Bone marrow (tissue), 2 donors: ENCODE data around the gene TSPYL4.

Experiments used
- DNase-seq, 2 donors: peaks; one replicate each; lab custom pipeline; 2025; lab: John Stamatoyannopoulos, UW

Gene TSPYL4

DNA sequence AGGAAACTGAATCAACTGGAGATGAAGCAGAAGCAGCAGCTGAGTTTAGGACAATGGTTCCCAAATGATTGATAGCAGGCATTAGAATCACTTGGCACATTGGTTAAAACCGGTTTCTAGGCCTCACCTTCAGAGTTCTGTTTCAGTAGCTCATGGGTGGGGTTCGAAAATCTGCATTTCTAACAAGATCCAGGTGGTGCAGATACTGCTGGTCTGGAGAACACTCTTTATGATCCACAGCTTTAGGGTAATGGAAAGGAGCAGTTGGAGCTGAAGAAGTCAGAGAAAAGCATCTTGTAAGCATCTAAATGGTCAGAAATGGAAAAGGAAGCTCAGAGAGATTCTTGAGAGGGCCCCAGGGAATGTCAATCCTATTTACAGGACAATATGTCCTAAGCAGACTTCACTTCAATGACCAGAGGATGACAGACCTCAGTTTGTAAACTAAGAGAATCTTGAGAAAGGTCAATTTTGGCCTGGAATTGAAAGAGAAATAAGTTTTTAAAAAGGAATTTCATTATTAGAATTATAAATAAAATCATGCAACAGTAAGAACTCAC is 17.4 kb upstream of the TSPYL4 start:
- DNase-seq = no peak

DNA sequence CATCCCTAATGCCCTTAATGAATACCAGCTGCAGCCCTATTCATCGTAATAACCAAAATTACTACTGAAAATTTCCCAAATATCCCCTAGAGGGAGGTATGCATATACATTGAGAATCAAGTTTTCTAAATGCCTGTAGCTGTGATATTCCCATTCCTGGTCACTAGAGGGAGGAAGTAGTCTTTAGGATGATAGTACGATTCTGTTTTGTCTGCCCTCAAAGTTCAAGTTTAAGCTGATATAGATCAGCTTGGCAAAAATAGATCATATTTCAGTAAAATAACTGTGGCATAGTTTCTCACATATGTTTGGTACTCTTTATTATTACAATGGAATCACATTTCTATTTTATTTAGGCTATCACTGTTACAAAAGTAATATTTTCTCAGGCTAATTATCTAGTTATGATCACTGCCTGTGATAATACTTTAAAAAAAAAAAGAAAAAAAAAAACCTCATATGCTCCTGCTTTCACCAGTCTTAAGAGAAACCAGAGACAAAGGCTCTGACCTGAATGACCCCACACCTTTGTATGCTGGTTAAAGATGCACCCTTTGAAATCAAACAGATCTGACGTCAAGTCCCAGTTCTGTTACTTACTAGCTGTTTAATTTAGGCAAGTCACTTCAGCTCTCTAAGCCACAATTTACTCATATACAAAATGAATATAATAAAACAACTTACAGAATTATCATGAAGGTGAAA is 14.9 kb upstream of the TSPYL4 start:
- DNase-seq = peak in 1 of 2 donors; percentile 81

DNA sequence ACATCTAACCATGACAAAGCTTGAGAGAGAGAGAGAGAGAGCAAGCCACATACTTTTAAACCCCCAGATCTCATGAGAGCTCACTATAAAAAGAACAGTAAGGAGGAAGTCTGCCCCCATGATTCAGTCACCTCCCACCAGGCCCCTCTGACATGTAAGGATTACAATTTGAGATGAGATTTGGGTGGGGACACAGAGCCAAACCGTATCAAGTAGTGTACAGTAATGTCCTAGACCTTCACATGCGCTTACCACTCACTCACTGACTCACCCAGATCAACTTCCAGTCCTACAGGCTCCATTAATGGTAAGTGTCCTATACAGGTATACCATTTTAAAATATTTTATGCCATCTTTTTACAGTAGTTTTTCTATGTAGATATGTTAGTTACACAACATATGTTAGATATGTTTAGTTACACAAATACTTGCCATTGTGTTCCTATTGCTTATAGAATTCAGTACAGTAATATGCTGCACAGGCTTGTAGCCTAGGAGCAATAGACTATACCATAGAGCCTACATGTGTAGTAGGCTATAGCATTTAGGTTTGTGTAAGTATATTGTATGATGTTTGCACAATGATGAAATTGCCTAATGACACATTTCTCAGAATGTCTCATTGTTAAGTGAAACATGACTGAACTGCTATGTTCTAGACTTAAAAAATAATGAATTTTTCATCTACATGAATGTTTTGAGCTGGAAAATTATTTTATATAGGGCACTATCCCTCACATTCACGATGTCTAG is 14.1 kb upstream of the TSPYL4 start:
- no peak for DNase-seq

DNA sequence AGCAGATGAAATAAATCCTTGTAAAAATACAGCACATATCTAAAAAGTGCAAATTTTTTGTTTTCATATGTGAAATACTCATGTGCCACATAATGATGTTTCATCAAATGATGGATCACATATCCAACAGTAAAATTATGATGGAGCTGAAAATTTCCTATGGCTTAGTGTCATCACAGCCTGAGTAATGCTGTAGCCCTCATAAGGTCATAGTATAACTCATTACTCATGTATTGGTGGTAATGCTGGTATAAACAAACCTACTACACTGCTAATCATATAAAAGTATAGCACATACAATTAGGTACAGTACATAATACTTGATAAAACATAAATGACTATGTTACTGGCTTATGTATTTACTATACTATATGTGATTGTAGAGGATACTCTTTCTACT is 12.9 kb upstream of the TSPYL4 start:
- no peak for DNase-seq

DNA sequence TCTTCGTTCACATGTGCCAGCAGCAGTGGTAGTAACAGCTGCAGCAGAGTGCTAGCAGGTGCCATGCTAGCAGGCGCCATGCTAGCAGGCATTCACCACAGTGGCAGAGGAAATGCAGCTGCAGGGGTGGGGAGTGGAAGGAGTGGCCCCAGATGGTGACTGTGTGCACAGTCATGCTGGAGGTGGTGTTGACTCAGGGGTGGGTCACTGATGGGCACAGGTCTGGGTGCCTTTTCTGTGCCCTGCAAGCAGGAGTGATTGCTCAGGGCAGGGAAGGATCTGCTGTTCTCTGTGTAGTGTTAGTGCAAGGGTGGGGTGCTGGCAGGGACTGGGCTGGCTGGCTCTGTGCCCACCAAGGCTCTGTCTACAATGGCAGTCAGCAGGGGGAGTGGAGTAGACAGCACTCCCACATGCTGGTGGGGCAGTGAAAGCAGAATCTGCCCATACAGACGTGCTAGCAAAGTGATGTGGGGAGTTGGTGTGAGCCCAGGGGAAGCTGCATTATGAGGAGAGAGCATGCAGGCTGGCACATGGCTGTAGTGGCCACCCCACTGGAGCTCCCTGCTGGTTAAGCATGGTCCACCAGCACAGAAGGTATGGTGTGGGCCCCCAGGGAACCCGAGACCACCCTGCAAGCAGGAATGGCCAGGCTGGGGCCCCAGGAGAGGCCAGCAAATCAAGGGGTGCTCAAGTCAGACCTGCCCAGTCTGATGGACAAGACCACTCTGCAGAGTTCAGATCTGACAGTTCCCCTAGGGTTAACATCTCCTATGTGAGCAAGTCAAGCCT is 11.4 kb upstream of the TSPYL4 start:
- no peak for DNase-seq

DNA sequence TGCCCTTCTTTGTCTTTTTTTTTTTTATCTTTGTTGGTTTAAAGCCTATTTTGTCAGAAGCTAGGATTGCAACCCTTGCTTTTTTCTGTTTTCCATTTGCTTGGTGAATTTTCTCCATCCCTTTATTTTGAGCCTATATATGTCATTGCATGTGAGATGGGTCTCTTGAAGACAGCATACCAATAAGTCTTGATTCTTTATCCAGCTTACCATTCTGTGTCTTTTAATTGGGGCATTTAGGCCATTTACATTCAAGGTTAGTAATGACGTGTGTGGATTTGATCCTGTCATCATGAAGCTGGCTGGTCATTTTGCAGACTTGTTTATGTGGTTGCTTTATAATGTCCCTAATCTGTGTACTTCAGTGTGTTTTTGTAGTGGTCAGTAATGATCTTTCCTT is 9.5 kb upstream of the TSPYL4 start:
- DNase-seq = no peak

DNA sequence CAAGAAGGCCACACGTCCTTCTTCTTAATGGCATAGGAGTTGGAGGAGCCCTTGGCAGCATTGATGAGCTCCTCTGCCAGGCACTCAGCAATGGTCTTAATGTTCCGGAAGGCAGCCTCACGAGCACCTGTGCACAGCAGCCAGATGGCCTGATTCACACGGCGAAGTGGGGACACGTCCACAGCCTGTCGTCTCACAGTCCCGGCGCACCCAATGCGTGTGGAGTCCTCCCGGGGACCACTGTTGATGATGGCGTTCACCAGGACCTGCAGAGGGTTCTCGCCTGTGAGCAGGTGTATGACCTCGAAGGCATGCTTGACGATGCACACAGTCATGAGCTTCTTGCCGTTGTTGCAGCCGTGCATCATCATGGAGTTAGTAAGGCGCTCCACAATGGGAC is 4.6 kb upstream of the TSPYL4 start:
- no peak for DNase-seq

DNA sequence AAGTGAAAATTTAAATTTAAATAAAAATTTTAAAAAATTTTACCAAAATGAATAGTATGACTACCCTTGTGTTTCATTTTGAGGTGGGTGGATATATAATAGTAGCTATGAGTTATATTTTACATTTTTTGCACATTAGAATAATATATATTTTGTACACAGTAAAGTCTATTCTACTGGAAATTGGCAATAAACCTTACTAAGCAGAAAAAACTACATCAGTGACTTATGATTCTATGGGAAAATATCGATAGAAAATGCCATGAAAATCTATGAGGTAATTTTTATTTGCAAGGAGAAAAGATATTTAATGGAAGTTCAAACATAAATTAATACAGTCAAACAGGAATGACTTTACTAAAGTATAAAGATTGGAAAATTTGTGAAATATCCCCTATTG is 2.8 kb upstream of the TSPYL4 start:
- no peak for DNase-seq

DNA sequence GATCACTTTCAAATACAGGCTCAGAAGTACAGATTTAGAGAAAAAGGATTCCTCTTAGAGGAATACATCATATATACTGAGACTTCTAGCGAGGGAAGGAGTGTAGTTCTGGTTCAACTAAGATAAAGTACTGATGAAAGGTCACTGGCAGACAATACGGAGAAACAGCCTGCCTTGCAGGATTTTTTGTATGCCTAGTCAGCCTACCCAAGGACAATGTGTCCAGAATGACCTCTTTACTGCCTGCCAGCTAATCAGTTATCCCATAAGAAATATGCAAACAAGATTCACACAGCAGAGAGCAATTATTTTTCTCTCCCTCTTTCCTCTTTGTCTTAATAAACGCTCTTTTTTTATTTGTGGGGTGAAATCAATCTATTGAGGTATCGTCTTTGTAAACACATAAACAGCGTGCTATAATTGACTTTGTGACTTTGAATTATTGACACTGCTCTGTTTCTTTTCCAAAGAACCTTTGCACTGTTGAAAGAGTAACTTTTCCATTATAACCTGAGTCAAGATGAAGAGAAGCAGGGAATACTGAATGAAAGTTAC is 1.4 kb upstream of the TSPYL4 start:
- DNase-seq = no peak

DNA sequence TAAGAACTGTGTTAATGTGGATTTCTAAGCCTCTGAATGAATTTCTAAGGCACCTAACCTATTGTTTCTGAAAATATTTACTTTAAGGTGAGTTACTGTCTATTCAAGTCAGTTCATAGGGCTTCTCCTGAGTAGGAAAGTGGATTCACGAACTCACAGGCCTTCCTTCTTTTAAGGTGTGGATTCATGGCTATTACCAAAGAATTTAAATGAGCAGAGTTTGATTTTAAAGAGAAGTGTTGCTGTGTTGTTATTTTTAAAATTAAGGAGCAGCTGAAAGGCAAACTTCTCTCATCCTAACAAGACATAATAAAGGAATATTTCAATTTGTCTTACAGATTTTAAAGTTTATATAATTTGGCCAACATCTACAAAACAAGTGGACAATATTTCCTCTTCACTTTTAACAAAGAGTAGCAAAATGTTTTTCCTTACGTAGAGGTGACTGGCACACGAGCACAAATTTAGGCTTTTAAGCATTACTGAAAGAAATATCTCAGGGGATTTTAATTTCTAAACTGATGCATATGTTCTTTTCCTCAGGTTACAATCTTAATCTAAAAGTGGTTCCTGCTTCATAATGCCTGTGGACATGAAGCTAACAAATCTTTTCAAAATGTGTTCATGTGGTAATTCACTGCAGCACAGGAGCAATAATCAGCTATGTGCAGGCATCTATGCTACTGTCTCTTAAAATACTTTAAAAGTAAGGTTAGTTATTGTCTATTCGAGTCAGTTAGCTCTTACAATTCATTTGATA is 602 bp upstream of the TSPYL4 start:
- no peak for DNase-seq

DNA sequence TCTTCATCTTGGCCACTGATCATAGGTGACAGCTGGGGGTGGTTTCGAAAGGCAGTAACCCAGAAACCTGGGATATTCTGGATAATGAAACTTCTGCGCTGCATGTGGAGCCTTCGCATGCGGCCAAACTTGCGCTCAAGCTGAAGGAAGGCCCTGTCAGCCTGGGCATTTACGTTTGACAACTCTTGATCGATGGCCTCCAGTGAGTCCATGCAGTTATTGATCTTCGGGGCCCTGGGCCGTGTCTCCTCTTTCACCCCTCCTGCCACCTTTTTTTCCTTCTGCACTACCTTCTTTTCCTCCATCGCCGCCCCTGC is 729 bp downstream of the TSPYL4 start:
- DNase-seq = no peak

DNA sequence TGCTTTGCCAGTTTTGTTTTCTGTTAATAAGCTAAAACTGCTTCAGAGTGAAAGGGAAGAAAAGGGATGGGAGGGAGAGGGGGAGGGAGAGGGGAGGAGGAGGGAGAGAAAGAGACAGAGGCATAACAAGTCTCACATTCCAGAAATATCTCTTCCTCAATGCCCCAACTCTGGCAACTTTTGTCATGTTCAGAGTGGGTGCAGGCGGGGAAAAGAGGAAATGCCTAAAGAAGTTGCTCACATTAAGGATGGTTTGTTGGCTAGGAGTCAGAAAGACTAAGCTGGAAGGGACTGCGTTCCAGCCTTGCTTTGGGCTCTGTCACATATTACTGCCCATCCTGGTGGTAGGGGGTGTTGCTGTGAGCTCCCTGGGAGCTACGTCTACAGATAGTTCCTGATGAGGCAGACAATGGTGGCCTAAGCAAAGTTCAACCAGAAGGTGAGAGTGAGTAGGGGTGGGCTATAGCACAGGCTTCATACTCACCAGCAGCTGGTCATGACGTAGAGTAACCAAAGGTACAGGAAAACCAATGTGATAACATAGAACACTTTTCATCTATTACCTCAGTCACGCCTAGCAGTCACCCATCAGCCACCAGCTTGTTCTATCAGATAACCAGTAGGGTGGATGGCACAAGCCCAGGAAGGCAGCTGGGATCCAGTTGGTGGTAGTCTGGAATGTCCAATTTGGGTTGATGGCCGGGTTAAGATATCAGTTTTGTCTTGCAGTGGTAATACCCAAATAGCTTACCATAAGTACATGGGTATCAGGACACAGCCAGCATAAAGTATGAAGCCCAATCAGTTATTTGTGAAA is 2.1 kb downstream of the TSPYL4 start:
- no peak for DNase-seq

DNA sequence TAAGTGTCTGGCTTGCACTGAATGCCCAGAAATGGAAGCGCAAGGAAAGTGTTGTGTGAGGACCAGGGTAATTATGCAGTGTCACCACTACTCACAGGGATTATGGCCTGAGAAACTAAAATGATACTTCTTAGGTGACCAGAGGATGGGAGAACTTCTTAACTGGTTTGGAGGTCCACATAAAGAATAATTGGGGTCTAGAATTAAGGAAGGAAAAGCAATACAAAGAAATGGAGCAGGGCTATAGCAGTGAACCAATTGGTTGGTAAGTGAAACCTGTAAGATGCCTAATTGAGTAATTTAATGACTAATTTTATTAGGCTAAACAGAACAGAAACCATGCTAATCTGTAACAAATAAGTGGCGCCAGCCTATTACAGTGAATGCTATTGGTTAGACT is 5.3 kb downstream of the TSPYL4 start:
- DNase-seq = no peak

DNA sequence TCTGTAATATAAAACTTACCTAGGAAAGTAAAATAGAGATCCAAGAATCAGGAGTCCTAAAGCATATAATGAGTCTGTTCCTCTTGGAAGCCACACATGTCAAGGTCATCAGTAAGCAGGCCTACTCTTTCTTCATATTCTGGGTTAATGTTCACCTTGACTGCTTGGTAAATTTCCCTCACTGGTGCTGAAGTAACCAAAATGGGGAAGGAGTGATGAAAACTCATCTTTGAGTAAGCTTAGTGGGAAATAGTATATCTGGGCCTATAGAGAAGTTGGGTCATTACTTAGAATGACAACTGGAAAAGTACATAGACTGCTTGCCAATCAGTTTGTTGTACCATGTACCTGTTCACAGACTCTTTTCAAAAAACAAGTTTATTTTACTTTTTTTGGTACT is 6.6 kb downstream of the TSPYL4 start:
- no peak for DNase-seq

DNA sequence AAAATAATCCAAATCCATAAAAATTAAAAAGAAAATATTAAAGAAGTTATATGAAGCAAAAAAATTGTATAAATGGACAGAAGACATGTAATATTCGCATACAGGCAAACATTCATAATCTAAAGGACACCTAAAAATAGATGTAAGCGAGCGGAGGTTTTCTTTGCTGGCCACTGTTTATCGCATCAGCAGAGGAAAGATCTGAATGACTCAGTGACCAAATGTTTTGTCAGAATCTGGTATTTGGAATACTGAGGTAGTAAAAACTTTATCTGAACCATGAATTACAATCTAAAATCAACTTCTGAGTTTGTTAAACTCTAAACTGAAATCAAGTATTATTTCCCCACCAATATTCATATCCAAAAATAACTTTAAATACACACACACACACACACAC is 7.8 kb downstream of the TSPYL4 start:
- DNase-seq = no peak

DNA sequence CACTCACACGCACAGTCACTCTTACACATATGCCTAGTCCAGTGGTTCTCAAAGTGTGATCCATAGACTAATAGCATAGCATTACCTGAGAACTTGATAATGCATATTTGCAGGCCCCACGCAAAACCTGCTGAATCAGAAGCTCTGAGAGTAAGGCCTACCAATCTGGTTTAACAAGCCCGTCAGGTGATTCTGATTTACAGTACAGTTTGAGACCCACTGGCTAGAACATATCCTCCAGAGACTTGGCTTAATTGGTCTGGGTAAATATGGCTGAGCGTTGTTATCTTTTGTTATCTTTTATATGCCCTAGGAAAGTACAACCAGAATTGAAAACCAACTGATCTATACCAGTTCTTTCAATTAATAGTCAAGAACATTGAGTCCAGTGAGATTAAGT is 9.6 kb downstream of the TSPYL4 start:
- DNase-seq = no peak

DNA sequence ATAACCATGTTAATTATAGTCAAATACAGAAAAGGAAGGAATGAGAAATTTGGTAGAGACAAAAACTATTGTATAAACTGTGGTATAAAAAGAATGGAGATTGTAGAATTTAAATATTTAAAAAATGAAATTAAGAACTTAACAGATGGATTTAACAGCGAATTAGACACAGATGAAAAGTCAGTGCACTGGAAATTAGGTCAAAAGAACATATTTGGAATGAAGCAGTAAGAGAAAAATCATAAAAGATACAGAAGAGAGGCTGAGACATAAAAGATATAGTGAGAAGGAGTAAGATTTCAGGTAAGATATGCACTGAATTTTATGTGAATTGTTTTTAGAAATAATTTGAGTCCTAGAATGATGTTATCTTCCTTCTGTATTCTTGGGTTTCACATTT is 14.0 kb downstream of the TSPYL4 start:
- DNase-seq = no peak

DNA sequence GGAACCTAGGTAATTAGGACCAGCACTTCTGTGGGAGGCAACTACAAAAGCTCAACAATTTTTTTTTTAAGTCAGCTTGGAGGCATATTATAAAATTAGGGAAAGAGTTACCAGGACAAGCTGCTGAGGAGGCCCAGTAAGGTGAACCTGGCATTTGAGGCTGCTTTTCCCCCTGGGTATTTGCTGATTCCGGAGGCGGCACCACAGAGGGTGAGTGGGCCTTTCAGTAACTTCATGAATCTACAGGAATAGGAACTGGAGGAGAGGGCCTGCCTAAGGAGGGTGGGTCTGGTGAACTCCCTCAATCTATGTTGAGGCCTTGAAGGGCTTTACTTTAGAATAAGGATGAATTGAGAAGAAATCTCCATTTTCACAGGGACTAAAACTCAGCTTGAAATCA is 14.6 kb downstream of the TSPYL4 start:
- no peak for DNase-seq

DNA sequence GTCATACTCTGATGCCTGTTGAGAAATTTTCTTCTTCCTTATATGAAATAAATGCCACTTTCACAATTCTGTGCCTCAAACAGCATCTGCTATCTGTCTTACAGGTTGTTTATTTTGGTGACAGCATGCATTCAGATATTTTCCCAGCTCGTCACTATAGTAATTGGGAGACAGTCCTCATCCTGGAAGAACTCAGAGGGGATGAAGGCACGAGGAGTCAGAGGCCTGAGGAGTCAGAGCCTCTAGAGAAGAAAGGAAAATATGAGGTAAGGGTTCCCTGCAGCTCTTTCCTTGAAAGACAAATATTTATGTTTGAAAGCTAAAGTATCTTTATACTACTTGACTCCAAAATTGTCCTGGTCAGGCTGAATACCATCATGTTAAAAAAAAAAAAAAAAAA is 15.8 kb downstream of the TSPYL4 start:
- no peak for DNase-seq

DNA sequence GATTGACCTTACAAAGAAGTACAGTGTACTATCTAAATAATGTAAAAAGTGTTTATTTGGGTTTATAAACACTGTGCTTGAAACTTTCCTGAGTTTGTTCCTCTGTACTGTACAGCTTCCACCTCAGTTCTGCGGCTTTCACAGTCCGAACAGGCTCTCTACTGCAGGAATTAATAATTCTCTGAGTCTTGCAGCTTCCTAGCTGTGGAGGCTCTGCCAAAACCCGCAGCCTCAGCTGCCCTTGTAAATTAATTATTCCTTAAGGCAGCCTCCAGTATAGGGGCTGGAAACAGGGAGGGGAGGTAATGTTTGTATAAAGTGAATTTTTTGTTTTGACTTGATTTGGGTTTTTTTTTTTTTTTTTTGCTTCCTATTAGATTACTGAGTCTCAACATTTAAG is 19.2 kb downstream of the TSPYL4 start:
- no peak for DNase-seq

DNA sequence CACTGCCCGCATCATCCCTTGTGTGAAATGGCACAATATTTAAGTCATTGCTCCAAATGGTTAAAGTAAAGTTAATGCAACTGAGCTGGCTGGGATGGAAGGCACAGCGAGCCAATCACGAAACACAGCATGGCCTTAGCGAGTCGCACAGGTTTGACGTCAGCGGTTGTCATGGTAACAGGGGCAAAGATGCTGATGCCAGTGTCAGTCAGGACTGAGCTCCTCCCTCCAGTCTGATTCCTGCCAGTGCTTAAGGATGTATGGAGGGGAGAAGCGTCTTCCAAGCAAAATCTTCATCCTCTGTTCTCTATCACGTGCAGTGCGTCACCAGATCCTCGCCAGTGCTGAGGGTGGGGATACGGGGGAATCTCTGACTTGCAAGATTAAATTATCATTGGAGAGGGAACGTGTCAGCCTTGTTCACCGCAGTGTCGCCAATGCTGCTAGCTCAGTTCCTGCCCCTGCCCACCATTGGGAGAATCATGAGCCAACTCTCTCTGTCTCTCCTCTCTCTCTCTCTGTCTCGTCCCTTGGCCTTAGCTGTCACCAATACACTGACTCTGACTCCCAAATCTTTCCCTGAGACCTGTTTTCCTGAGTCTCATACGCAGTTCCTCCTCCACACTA is 24.5 kb downstream of the TSPYL4 start:
- DNase-seq = no peak
